ENCODE measurements around the gene WDR26. TPM values are rescaled to one million over a fixed set of nuclear protein-coding genes. Genes with fewer than 3 reads are reported as not detected.

WDR26 gene
- total RNA-seq, 1 donor from 2014 or later = 22.2 TPM

- DNase-seq (ENCODE audit: low read depth) = no peak
- no peak overlapping the region for H3K4me3 ChIP-seq (ENCODE audit: low read depth, low read length)
- TF ChIP-seq CTCF (conservative IDR thresholded peaks at IDR 0.05; ENCODE audit: low read depth, low read length) = no peak
These were observed 51.4 kb downstream of the WDR26 start for GRCh38 chr1:224383218-224383617.

GRCh38 chr1:224381880-224382548 lies 52.6 kb downstream of the WDR26 start:
- TF ChIP-seq CTCF (conservative IDR thresholded peaks at IDR 0.05; ENCODE audit: low read depth, low read length) = no peak
- no peak for DNase-seq (ENCODE audit: low read depth)
- no peak overlapping the region for H3K4me3 ChIP-seq (ENCODE audit: low read depth, low read length)

GRCh38 chr1:224380003-224380402 lies 54.6 kb downstream of the WDR26 start:
- TF ChIP-seq CTCF (conservative IDR thresholded peaks at IDR 0.05; ENCODE audit: low read depth, low read length) = no peak
- H3K4me3 ChIP-seq (ENCODE audit: low read depth, low read length) = no peak overlapping the region
- DNase-seq (ENCODE audit: low read depth) = no peak

GRCh38 chr1:224378855-224379631 lies 55.6 kb downstream of the WDR26 start:
- no peak overlapping the region for H3K4me3 ChIP-seq (ENCODE audit: low read depth, low read length)
- TF ChIP-seq CTCF (conservative IDR thresholded peaks at IDR 0.05; ENCODE audit: low read depth, low read length) = no peak
- no peak for DNase-seq (ENCODE audit: low read depth)

- H3K4me3 ChIP-seq (ENCODE audit: low read depth, low read length) = no peak overlapping the region
- DNase-seq (ENCODE audit: low read depth) = peak; percentile 20
- TF ChIP-seq CTCF (conservative IDR thresholded peaks at IDR 0.05; ENCODE audit: low read depth, low read length) = no peak
These were observed 57.0 kb downstream of the WDR26 start for GRCh38 chr1:224377676-224378006.

- no peak for TF ChIP-seq CTCF (conservative IDR thresholded peaks at IDR 0.05; ENCODE audit: low read depth, low read length)
- no peak overlapping the region for H3K4me3 ChIP-seq (ENCODE audit: low read depth, low read length)
- DNase-seq (ENCODE audit: low read depth) = no peak
These were observed 59.5 kb downstream of the WDR26 start for GRCh38 chr1:224375059-224375458.

Data from epithelial cell of proximal tubule (primary cell).